DND-41 (cell line): ENCODE data around the gene EYA4.

ENCODE experiments used
- ATAC-seq: fragments of 200-7000 bp; cut with Tn5 transposase; 3 replicates; pipeline ENCODE4 v1.9.1; 2021; ENCODE audit warnings: low read depth; ENCODE audit not compliant: insufficient read depth
- DNase-seq: peaks from one replicate; pipeline ENCODE4 v3.0.0-alpha.2; 2020
- H2AFZ ChIP-seq: 2 replicates; pipeline ENCODE4 v1.6.0; 2012; ENCODE audit warnings: low read depth, low read length
- H3K27ac ChIP-seq: 2 replicates; pipeline ENCODE4 v1.5.1; 2012; ENCODE audit warnings: low read length, inconsistent platforms
- H3K27me3 ChIP-seq: fragments of 200-600 bp; sonication (generic); 2 replicates; pipeline ENCODE4 v1.6.0; 2012; ENCODE audit warnings: low read length, mild to moderate bottlenecking, inconsistent platforms; ENCODE audit not compliant: insufficient read depth, poor library complexity
- H3K36me3 ChIP-seq: 2 replicates; pipeline ENCODE4 v1.5.1; 2012; ENCODE audit warnings: low read length, inconsistent platforms; ENCODE audit not compliant: insufficient read depth
- H3K4me1 ChIP-seq: 2 replicates; pipeline ENCODE4 v1.5.1; 2012; ENCODE audit warnings: mild to moderate bottlenecking, low read length; ENCODE audit not compliant: insufficient read depth
- H3K4me2 ChIP-seq: 2 replicates; pipeline ENCODE4 v1.6.0; 2012; ENCODE audit warnings: mild to moderate bottlenecking, moderate library complexity, low read length, inconsistent platforms; ENCODE audit not compliant: insufficient read depth
- H3K4me3 ChIP-seq, 2 experiments: fragments of 200-600 bp in 1 of 2; shearing (Covaris generic) in 1 of 2; 2 replicates each; pipeline ENCODE4 v1.5.1; 2012 to 2016; ENCODE audit warnings: inconsistent platforms in 2 of 2, low read length in 2 of 2, mild to moderate bottlenecking in 2 of 2, low read depth in 1 of 2, moderate library complexity in 1 of 2
- H3K79me2 ChIP-seq: 2 replicates; pipeline ENCODE4 v1.6.0; 2012; ENCODE audit warnings: low read length, inconsistent platforms; ENCODE audit not compliant: insufficient read depth
- H3K9ac ChIP-seq: 2 replicates; pipeline ENCODE4 v1.6.0; 2012; ENCODE audit warnings: low read depth, mild to moderate bottlenecking, inconsistent platforms, low read length, moderate library complexity
- H3K9me3 ChIP-seq: 2 replicates; pipeline ENCODE4 v1.5.1; 2012; ENCODE audit warnings: low read length, moderate library complexity, mild to moderate bottlenecking, inconsistent platforms; ENCODE audit not compliant: insufficient read depth, severe bottlenecking
- H4K20me1 ChIP-seq: 2 replicates; pipeline ENCODE4 v1.6.0; 2012; ENCODE audit warnings: low read length; ENCODE audit not compliant: insufficient read depth
- CTCF ChIP-seq: IDR thresholded peaks from 2 replicates; pipeline ENCODE4 v1.5.1; 2012; ENCODE audit warnings: borderline replicate concordance, low read length, moderate library complexity, mild to moderate bottlenecking; ENCODE audit not compliant: poor library complexity, severe bottlenecking; ENCODE audit errors: extremely low read depth
- EZH2 ChIP-seq: IDR thresholded peaks from 3 replicates; pipeline ENCODE4 v1.6.1; 2012; ENCODE audit warnings: borderline replicate concordance, low read depth, mild to moderate bottlenecking, moderate library complexity, low read length, inconsistent platforms; ENCODE audit not compliant: severe bottlenecking

EYA4 gene

GRCh38 chr6:133248241-133249001 is 7.3 kb downstream of the EYA4 start:
- H3K4me2 ChIP-seq, result no peak overlapping the region
- ATAC-seq (no peak), DNase-seq (no peak)
- peaks cover 2% of the 10 kb centered on the region for H3K27me3 ChIP-seq
- no peak overlapping the region for H2AFZ ChIP-seq
- H3K4me3 ChIP-seq, result no peak overlapping the region
- no peaks in the 10 kb centered on the region for H3K79me2 ChIP-seq
- no peaks in the 10 kb centered on the region for H3K9me3 ChIP-seq
- H3K9ac ChIP-seq, result no peak overlapping the region
- H4K20me1 ChIP-seq, result no peaks in the 10 kb centered on the region
- H3K4me1 ChIP-seq, result no peaks in the 10 kb centered on the region
- no peak for TF ChIP-seq CTCF
- TF ChIP-seq EZH2, result no peak
- no peaks in the 10 kb centered on the region for H3K36me3 ChIP-seq
- no peak overlapping the region for H3K27ac ChIP-seq

GRCh38 chr6:133251688-133252087 is 10.5 kb downstream of the EYA4 start:
- ATAC-seq (no peak), DNase-seq (no peak)
- Histone ChIP-seq H3K4me1 (no peaks in the 10 kb centered on the region), H3K9ac (no peak overlapping the region), H3K79me2 (no peaks in the 10 kb centered on the region), H3K4me2 (no peak overlapping the region), H3K27me3 (peaks cover under 1% of the 10 kb centered on the region), H3K9me3 (no peaks in the 10 kb centered on the region), H4K20me1 (no peaks in the 10 kb centered on the region), H3K36me3 (no peaks in the 10 kb centered on the region), H3K27ac (no peak overlapping the region), H3K4me3 (no peak overlapping the region), H2AFZ (no peak overlapping the region)
- no peak for TF ChIP-seq CTCF
- TF ChIP-seq EZH2, result no peak

GRCh38 chr6:133254552-133255228 is 13.5 kb downstream of the EYA4 start:
- Histone ChIP-seq H3K4me3 (no peak overlapping the region), H3K4me2 (no peak overlapping the region), H3K9me3 (no peaks in the 10 kb centered on the region), H4K20me1 (no peaks in the 10 kb centered on the region), H3K79me2 (no peaks in the 10 kb centered on the region), H3K36me3 (no peaks in the 10 kb centered on the region), H3K9ac (no peak overlapping the region), H3K27ac (no peak overlapping the region), H2AFZ (no peak overlapping the region), H3K4me1 (no peaks in the 10 kb centered on the region), H3K27me3 (no peaks in the 10 kb centered on the region)
- no peak for ATAC-seq
- TF ChIP-seq EZH2 (no peak), CTCF (no peak)
- no peak for DNase-seq
